ENCODE measurements around the gene ELOVL3.

DNA sequence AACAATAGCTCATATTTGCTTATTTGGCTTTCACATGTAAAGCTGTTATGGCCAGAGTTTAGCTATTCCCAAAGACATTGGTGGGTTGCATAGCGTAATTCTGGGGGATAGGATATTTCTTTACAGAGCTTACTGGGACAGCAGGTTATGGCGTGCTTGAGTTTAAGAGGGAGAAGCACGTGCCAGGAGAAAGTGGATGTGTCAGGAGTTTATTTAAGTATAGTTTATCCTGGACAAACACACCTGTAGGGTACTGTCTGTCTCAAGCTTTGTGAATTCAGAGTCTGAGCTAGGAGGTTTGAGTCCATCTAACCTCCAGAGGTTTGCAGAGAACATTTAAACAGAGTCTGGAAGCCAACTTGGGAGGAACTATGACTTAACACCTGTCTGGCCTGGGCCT is 40.6 kb downstream of the ELOVL3 start:
- TF ChIP-seq POLR2A (IDR thresholded peaks at IDR 0.05; ENCODE audit: low read depth, low read length) (no peak), POLR2AphosphoS5 (IDR thresholded peaks at IDR 0.05; ENCODE audit: insufficient read depth, low read depth, low read length) (no peak)
- TF ChIP-seq, protein P1, sequence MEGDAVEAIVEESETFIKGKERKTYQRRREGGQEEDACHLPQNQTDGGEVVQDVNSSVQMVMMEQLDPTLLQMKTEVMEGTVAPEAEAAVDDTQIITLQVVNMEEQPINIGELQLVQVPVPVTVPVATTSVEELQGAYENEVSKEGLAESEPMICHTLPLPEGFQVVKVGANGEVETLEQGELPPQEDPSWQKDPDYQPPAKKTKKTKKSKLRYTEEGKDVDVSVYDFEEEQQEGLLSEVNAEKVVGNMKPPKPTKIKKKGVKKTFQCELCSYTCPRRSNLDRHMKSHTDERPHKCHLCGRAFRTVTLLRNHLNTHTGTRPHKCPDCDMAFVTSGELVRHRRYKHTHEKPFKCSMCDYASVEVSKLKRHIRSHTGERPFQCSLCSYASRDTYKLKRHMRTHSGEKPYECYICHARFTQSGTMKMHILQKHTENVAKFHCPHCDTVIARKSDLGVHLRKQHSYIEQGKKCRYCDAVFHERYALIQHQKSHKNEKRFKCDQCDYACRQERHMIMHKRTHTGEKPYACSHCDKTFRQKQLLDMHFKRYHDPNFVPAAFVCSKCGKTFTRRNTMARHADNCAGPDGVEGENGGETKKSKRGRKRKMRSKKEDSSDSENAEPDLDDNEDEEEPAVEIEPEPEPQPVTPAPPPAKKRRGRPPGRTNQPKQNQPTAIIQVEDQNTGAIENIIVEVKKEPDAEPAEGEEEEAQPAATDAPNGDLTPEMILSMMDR (IDR thresholded peaks at IDR 0.05; ENCODE audit: extremely low read depth in 1 of 2, insufficient read depth in 1 of 2, low read depth in 1 of 2, low read length in 2 of 2) = no peak
